Stimulated activated CD8-positive, alpha-beta memory T cell treated with anti-CD3 and anti-CD28 coated beads, Interleukin-2, amount 100 ng/mL, for 1 hour (primary cell): ENCODE results near the gene NSFL1C.

ENCODE experiments used
- DNase-seq, 2 donors: peaks; one replicate each; pipeline ENCODE4 v3.0.0-alpha.2; 2020; ENCODE audit warnings: low read depth in 2 of 2

NSFL1C gene

GRCh38 chr20:1484438-1485116 lies 17.9 kb upstream of the NSFL1C start:
- no peak for DNase-seq

- no peak for DNase-seq
Observed at GRCh38 chr20:1479831-1480595, 13.4 kb upstream of the NSFL1C start.

GRCh38 chr20:1478566-1478965 lies 11.9 kb upstream of the NSFL1C start:
- DNase-seq = no peak

GRCh38 chr20:1477896-1478490 lies 11.3 kb upstream of the NSFL1C start:
- DNase-seq = no peak

- DNase-seq = no peak
Observed at GRCh38 chr20:1474817-1475603, 8.4 kb upstream of the NSFL1C start.

GRCh38 chr20:1474325-1474724 lies 7.7 kb upstream of the NSFL1C start:
- DNase-seq = no peak

- DNase-seq = no peak
Observed at GRCh38 chr20:1473246-1474220, 6.9 kb upstream of the NSFL1C start.

- no peak for DNase-seq
Observed at GRCh38 chr20:1472556-1473245, 6.1 kb upstream of the NSFL1C start.

- no peak for DNase-seq
Observed at GRCh38 chr20:1471242-1471641, 4.6 kb upstream of the NSFL1C start.

GRCh38 chr20:1469925-1470571 lies 3.4 kb upstream of the NSFL1C start:
- DNase-seq = no peak

- DNase-seq = no peak
Observed at GRCh38 chr20:1469306-1469905, 2.8 kb upstream of the NSFL1C start.

- DNase-seq = no peak
Observed at GRCh38 chr20:1468117-1468624, 1.5 kb upstream of the NSFL1C start.

- DNase-seq = no peak
Observed at GRCh38 chr20:1467355-1468116, 887 bp upstream of the NSFL1C start.

- no peak for DNase-seq
Observed at GRCh38 chr20:1467082-1467354, 369 bp upstream of the NSFL1C start.

GRCh38 chr20:1465470-1466210 lies 1.0 kb downstream of the NSFL1C start:
- DNase-seq = no peak

GRCh38 chr20:1463971-1464570 lies 2.6 kb downstream of the NSFL1C start:
- DNase-seq = no peak

- no peak for DNase-seq
Observed at GRCh38 chr20:1462834-1463233, 3.8 kb downstream of the NSFL1C start.

GRCh38 chr20:1462001-1462400 lies 4.6 kb downstream of the NSFL1C start:
- no peak for DNase-seq
